HG03432 (cell line): ENCODE results near the gene TSPYL2.

ENCODE experiments used
- ATAC-seq: cut with Tn5 transposase; IDR thresholded peaks from one replicate; pipeline ENCODE4 v1.9.1; 2021; ENCODE audit warnings: mild to moderate bottlenecking, moderate library complexity; ENCODE audit not compliant: unreplicated experiment

TSPYL2 gene

GRCh38 chrX:53081925-53082772 lies at the start of gene TSPYL2:
TSPYL2 (plus strand) TSS chrX:53082367; CDS start chrX:53082499, 132 bp downstream.
- ATAC-seq, result peak; percentile 96

GRCh38 chrX:53036149-53036548 lies 46.0 kb upstream of the TSPYL2 start:
- no peak for ATAC-seq

GRCh38 chrX:53039236-53039635 lies 42.9 kb upstream of the TSPYL2 start:
- ATAC-seq, result no peak

- ATAC-seq, result no peak
These were observed 37.2 kb upstream of the TSPYL2 start for GRCh38 chrX:53044995-53045394.

- ATAC-seq, result no peak
These were observed 34.9 kb upstream of the TSPYL2 start for GRCh38 chrX:53047228-53047627.

GRCh38 chrX:53048169-53049126 lies 33.7 kb upstream of the TSPYL2 start, which contains the start of gene GPR173:
GPR173 (plus strand) TSS chrX:53048789; CDS start chrX:53076622, 27,833 bp downstream.
- ATAC-seq, result no peak

GRCh38 chrX:53049127-53049517 lies 33.0 kb upstream of the TSPYL2 start:
- no peak for ATAC-seq

- ATAC-seq, result no peak
These were observed 31.3 kb upstream of the TSPYL2 start for GRCh38 chrX:53050841-53051240.

- no peak for ATAC-seq
These were observed 26.8 kb upstream of the TSPYL2 start for GRCh38 chrX:53055244-53055849.

- no peak for ATAC-seq
These were observed 25.9 kb upstream of the TSPYL2 start for GRCh38 chrX:53056292-53056691.

GRCh38 chrX:53065104-53065503 lies 17.1 kb upstream of the TSPYL2 start:
- no peak for ATAC-seq

GRCh38 chrX:53071064-53071463 lies 11.1 kb upstream of the TSPYL2 start:
- no peak for ATAC-seq

GRCh38 chrX:53071604-53072417 lies 10.4 kb upstream of the TSPYL2 start:
- peak; percentile 83 for ATAC-seq

GRCh38 chrX:53072418-53073114 lies 9.6 kb upstream of the TSPYL2 start:
- ATAC-seq, result no peak

GRCh38 chrX:53073115-53073586 lies 9.0 kb upstream of the TSPYL2 start:
- ATAC-seq, result no peak

- no peak for ATAC-seq
These were observed 7.2 kb upstream of the TSPYL2 start for GRCh38 chrX:53075011-53075410.

GRCh38 chrX:53076671-53077070 lies 5.5 kb upstream of the TSPYL2 start:
- ATAC-seq, result no peak

- no peak for ATAC-seq
These were observed 4.7 kb upstream of the TSPYL2 start for GRCh38 chrX:53077207-53078197.
